RWPE1 (cell line): Measurements from ENCODE around the gene OR4F15.
"Not testable (repeated sequence)": the region's sequence is repeated elsewhere in the genome, so short reads cannot be mapped to it uniquely, and the experiment has no call there.

Experiments used
- CTCF ChIA-PET: fragments of 350-600 bp; sonication (Branson Sonifier 250); formaldehyde crosslinking; extraction: SDS; loops from one replicate; lab custom pipeline; 2021; lab: Yijun Ruan, JAX
- POLR2A ChIA-PET: fragments of 400-600 bp; formaldehyde crosslinking; extraction: SDS; loops from one replicate; lab custom pipeline; 2020; ENCODE audit warnings: antibody characterized with exemption; ENCODE audit not compliant: low non-redundant PET; lab: Yijun Ruan, JAX
- DNase-seq: peaks from one replicate; pipeline ENCODE4 v3.0.0; 2012; ENCODE audit warnings: low spot score
- H3K27ac ChIP-seq: fragments of 450-650 bp; 2 replicates; pipeline ENCODE4 v1.5.1; 2017
- TF ChIP-seq, protein P1 (sequence below): fragments of 450-650 bp; conservative IDR thresholded peaks from 2 replicates; pipeline ENCODE4 v1.5.1; 2017; ENCODE audit warnings: low read depth, mild to moderate bottlenecking

Gene OR4F15

DNA sequence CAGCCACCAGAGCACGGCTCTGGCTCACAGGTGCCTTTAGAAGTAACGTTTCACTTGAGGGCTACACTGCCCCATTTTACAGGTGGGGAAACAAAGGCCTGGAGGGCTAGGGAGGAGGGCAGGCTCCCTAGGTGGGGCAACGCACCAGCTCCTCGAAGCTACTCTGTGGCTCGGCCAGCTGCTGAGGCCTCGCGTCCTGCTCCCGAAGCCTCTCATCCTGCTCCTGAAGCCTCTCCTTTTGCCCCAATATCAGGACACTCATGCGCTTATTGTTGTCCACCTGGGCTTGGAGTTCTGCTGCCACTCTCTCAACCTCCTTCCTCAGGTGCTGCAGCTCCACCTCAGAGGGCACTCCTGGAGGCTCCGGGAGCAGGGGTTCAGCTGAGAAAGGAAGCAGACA lies 36.9 kb upstream of the OR4F15 start:
- H3K27ac ChIP-seq, result no peak overlapping the region
- CTCF ChIA-PET, result no interaction called here
- POLR2A ChIA-PET, result no interaction called here
- TF ChIP-seq, protein P1, sequence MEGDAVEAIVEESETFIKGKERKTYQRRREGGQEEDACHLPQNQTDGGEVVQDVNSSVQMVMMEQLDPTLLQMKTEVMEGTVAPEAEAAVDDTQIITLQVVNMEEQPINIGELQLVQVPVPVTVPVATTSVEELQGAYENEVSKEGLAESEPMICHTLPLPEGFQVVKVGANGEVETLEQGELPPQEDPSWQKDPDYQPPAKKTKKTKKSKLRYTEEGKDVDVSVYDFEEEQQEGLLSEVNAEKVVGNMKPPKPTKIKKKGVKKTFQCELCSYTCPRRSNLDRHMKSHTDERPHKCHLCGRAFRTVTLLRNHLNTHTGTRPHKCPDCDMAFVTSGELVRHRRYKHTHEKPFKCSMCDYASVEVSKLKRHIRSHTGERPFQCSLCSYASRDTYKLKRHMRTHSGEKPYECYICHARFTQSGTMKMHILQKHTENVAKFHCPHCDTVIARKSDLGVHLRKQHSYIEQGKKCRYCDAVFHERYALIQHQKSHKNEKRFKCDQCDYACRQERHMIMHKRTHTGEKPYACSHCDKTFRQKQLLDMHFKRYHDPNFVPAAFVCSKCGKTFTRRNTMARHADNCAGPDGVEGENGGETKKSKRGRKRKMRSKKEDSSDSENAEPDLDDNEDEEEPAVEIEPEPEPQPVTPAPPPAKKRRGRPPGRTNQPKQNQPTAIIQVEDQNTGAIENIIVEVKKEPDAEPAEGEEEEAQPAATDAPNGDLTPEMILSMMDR, result no peak
- DNase-seq, result no peak

DNA sequence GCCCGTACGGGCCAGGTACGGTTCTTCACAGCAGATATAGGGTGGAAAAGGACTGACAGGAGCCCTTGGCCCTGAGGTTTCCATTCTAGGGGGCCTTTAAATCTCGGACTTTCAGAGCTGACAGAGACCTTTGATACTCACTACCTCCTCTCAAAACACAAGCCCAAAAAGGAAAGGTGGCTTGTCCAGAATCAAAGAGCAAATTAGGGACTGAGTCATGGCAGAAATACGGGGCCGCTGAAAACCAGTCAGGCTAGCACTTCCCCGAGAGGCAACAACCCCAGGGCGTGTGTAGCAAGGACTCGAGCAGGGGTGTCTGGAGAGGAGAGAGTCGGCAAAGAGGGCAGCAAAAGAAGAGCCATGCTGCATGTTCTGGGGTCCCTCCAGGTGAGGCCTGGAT lies 33.4 kb upstream of the OR4F15 start:
- H3K27ac ChIP-seq, CTCF ChIA-PET, POLR2A ChIA-PET, DNase-seq: not testable (repeated sequence)

DNA sequence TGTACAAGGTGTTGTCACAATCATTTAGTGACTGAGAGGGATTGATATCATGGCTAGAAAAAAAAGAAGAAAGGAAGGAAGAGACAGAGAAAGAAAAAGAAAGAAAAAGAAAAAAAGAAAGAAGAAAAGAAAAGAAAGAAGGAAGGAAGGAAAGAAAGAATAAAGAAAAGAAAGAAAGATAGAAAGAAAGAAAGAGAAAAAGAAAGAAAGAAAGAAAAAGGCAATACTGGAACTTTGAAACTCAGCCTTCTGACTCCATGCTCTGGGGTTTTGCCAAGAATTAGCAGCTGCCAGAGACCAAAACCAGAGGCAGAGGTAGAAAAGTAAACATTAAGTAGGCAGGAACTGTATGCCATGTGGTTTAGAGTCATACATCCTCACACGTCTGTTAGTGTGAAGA lies 31.8 kb upstream of the OR4F15 start:
- H3K27ac ChIP-seq, DNase-seq, POLR2A ChIA-PET, CTCF ChIA-PET: not testable (repeated sequence)

DNA sequence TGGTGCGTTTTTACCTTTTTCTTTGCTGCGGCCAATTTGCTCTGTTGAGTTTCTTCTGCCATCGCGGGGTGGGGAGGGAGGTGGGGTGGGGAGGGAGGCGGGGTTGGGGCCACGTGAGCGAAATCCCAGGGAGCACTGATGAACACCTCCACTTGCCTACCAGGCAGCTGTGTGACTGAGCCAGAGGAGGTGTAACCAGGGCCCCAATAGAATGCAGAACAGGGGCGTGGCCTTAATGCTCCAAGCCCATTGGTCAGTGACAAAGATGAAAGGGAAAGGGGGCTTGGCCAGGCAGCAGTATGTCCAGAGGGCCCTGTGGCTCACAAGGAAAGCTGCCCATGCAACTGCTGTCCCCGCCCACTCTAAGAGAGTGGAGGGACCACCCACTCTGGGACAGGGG lies 30.1 kb upstream of the OR4F15 start:
- POLR2A ChIA-PET, result no interaction called here
- TF ChIP-seq, protein P1, result no peak
- no peak for DNase-seq
- CTCF ChIA-PET, result no interaction called here
- no peak overlapping the region for H3K27ac ChIP-seq

DNA sequence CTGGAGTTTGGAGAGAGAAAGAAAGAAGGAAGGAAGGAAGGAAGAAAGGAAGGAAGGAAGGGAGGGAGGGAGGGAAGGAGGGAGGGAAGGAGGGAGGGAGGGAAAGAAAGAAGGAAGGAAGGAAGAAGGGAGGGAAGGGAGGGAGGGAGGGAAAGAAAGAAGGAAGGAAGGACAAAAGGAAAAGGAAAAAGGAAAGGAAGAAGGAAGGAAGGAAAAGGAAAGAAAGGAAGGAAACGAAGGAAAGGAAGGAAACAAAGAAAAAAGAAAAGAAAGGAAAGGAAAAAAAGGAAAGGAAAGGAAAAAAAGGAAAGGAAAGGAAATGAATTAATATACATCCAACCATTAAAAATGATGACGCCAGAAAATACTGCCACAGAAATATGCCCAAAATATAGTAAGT lies 27.4 kb upstream of the OR4F15 start:
- DNase-seq, result no peak
- ChIA-PET CTCF (no interaction called here), POLR2A (no interaction called here)
- TF ChIP-seq, protein P1, result no peak
- H3K27ac ChIP-seq, result no peak overlapping the region

DNA sequence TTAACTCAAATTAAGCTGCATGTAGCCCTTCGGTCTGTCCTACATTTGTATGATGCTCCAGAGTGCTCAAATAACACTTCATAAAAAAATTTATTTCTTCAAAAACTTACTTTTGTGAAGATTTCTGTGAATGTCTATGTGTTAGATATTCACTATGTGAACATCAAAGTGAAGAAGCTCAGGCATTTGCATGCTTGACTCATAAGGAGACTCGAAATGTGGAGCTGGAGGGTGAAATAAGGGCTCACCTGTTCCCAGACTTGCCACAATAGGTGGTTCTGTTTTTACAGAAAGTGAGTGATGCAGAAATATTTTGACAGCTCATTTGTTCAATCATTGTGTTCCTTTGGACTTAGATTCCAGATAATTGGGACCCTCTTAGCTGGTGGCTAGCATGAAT lies 25.6 kb upstream of the OR4F15 start:
- POLR2A ChIA-PET, DNase-seq, H3K27ac ChIP-seq, CTCF ChIA-PET: not testable (repeated sequence)

DNA sequence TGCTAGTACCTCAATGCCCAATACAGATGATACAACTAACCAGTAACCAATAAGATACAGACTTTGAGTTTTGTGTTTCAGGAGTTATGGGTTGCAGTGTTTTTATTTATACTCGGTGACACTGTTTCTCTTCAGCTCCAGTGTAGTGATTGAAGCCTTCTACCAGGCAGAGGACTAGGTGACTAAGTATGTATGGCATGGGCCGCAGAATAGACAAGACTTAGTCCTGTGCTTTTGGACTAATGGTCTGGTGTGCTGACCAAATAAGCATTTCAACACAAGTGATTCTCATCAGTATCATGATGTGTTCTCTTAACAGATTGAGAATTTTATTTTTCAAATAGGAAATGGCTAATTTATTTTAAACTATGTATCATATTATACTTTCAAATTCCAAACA lies 24.0 kb upstream of the OR4F15 start:
- DNase-seq, POLR2A ChIA-PET: not testable (repeated sequence)

DNA sequence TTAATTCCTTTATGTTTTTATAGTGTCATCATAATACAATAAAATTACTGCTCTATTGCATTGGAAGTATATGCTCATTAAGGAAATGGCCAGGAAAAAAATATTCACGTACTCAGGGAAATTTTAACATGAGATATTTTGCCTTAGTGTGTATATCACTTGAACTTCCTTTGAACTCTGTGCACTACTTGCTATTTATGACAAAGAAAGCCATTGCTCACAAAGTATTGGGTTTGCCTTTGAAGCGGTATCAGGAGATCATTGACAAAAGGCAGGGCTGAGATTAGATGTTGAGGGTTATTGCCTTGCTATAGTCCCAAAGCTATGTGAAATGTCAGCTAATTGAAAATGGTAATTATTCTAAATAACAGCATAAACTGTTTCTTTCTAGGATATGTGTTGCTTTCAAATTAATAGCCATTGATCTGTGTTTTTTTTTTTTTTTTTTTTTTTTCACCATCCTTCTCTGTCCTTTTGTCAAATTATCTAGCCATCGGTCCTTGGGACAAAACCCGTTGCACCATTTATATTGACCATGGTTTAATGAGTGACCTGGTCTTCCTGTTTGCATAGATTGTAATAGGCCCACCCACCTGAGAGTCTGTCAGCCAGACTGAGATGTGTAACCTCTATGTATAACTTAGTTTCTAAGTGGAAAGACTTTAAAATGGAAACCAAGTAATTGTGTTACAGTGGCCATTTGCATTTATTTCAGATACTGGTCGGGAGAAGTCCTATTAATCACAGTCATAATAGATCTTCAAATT lies 23.3 kb upstream of the OR4F15 start:
- POLR2A ChIA-PET, H3K27ac ChIP-seq, CTCF ChIA-PET, DNase-seq: not testable (repeated sequence)

More for the DNA sequence above, 24.0 kb upstream of the OR4F15 start:
- H3K27ac ChIP-seq, CTCF ChIA-PET: not testable (repeated sequence)

DNA sequence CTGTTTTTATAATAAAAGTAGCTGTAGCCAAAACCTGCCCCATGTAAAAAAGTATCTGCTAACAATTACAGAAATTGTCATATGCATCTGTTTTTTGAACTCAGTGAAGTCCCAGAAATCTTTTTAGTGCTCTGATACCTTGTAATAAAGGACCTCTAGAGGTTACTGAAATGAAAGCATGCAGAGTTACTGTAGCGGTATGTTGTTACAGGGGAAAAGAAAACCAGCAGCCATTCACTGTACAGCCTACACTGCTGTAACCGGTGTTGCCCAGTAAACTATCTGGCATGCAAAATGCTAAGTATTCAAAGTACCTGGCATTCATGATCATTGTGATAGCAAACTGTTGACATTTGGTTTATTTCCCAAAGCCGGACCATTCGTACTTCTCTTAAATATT lies 21.3 kb upstream of the OR4F15 start:
- DNase-seq, CTCF ChIA-PET, H3K27ac ChIP-seq, POLR2A ChIA-PET: not testable (repeated sequence)

DNA sequence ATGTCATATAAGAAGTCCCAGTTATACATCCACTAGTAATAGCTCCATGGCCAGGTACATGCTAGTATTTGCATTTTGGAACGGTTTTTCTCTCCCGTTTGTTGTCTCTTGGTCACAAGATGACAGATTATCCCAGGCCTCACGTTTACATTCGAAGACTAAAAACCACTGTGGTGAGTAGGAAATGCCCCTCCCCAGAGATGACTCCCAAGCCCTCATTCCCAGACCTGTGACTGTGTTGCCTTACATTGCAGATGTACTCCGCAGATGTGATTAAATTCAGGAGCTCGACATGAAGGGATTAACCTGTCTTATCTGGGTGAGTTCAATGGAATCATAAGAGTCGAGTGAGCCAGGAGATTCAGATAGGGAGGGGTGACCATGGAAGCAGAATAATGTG lies 18.0 kb upstream of the OR4F15 start:
- H3K27ac ChIP-seq, POLR2A ChIA-PET, CTCF ChIA-PET, DNase-seq: not testable (repeated sequence)
